B cell (primary cell): ENCODE data around the gene TMEM151A.

Source experiments
- CTCF ChIP-seq: fragments of 200-600 bp; IDR thresholded peaks from one replicate; pipeline ENCODE4 v1.8.0; 2022; ENCODE audit warnings: antibody characterized with exemption, mild to moderate bottlenecking
- EZH2 ChIP-seq: IDR thresholded peaks from 2 replicates; pipeline ENCODE4 v1.6.1; 2012; ENCODE audit warnings: borderline replicate concordance, low read depth, mild to moderate bottlenecking, moderate library complexity, low read length; ENCODE audit not compliant: insufficient read depth, poor library complexity, severe bottlenecking

GRCh38 chr11:66242095-66242765, 49.5 kb upstream of the TMEM151A start:
- TF ChIP-seq CTCF (no peak), EZH2 (no peak)
